Renal cortex interstitium (tissue), 11 donors: ENCODE results near the gene ETFRF1. TPM values are rescaled to one million over a fixed set of nuclear protein-coding genes. Genes with fewer than 3 reads are reported as not detected.

ENCODE experiments used
- DNase-seq, 11 donors: peaks; one replicate each; pipeline ENCODE4 v3.0.0-alpha.2; 2013; ENCODE audit warnings: low read depth in 9 of 11, low spot score in 4 of 11; ENCODE audit errors: extremely low read depth in 1 of 11
- polyA plus RNA-seq, 3 donors: library from polyadenylated mRNA; unstranded; fragments of 120-200 nt; gene quantifications; one replicate each; pipeline ENCODE4 v1.2.1, GENCODE V29; 2013; ENCODE audit not compliant: insufficient read length in 3 of 3

Gene ETFRF1
- polyA plus RNA-seq, 3 donors: 36.6 to 45.1 (median 40.7) TPM

DNA sequence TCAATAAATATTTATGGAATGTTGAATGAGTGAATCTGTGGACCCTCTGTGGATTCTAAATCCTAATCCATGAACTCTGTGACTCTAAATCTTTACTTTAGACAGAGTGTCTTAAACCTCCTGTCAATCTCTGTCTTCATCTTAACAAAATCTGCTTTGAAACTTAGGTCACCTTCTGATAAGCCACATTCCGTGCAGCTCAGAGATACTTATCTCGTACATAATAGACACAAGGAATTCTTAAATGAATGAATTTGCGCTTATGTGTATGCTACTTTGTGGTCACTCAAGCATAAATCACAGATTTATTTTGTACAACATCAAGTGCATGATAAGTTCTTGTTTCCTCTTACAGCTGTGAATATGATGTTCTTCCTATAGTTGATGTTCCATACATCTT, 57.9 kb downstream of the ETFRF1 start:
- no peak for DNase-seq

GRCh38 chr12:25253371-25254068, 58.5 kb downstream of the ETFRF1 start:
- DNase-seq: no peak

- no peak for DNase-seq
Observed at GRCh38 chr12:25254271-25254880, 59.3 kb downstream of the ETFRF1 start.

Other genes with a start within 250 kb of the ETFRF1 start
- 10 to 100 TPM; 51.0 to 54.8 (median 53.9) TPM for gene BCAT1, start 246.1 kb upstream of the ETFRF1 start, polyA plus RNA-seq
- gene DNAI7, start 77 bp upstream of the ETFRF1 start, polyA plus RNA-seq: 1 to 10 TPM; 4.4 to 9.0 (median 7.1) TPM
- gene KRAS, start 55.7 kb downstream of the ETFRF1 start, polyA plus RNA-seq: 10 to 100 TPM; 34.1 to 40.1 (median 37.2) TPM